ENCODE results near the gene DMRTC1B. TPM values are rescaled to one million over a fixed set of nuclear protein-coding genes. Genes with fewer than 3 reads are reported as not detected.
"Not testable (repeated sequence)": the region's sequence is repeated elsewhere in the genome, so short reads cannot be mapped to it uniquely, and the experiment has no call there.

Gene DMRTC1B
- total RNA-seq, 2 experiments from 2014 or later: not detected

DNA sequence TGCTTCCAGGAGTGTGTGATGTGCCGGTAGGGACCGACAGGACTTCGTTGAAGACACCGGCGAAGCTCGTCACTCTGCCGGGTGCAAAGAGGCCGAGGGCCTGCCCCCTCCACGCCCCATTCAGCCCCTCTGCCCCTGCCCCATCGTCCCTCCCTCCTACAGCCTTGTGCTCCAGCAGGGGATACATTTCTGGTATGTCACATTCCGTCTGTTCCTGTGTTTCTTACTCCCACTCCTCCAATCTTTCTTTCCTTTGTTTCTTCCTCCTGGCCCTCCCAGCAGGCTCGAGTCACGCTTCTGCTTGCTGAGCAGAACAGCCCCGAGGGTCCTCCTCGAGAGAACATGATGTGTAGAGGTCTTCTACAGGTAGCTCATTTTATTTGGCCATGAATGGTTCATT, 5.9 kb downstream of the DMRTC1B start, which contains the start of gene FAM236B:
Gene FAM236B (minus strand): TSS at position 101 of the 400 bp plus-strand sequence. CDS start 100 bp downstream, at position 1.
- intact Hi-C loops (cut with micrococcal nuclease; ENCODE audit: unreplicated experiment); H3K27ac ChIP-seq (ENCODE audit: low read depth, low read length, poor library complexity, severe bottlenecking); H3K4me3 ChIP-seq (ENCODE audit: low read depth, low read length, poor library complexity, severe bottlenecking); H3K79me2 ChIP-seq (ENCODE audit: insufficient read depth, low read depth, low read length); H2AFZ ChIP-seq (ENCODE audit: low read length); H4K20me1 ChIP-seq (ENCODE audit: insufficient read depth, low read length); H3K9me2 ChIP-seq (ENCODE audit: insufficient read depth, low read length); CTCF ChIA-PET (ENCODE audit: unreplicated experiment); DNase-seq (ENCODE audit: low spot score); H3K36me3 ChIP-seq (ENCODE audit: insufficient read depth, low read length); H3K4me2 ChIP-seq (ENCODE audit: low read length); POLR2A ChIA-PET; BruUV-seq (replicated peaks); H3K4me1 ChIP-seq (ENCODE audit: insufficient read depth, low read length, poor library complexity, severe bottlenecking); H3K9me3 ChIP-seq (ENCODE audit: low read length): not testable (repeated sequence)

DNA sequence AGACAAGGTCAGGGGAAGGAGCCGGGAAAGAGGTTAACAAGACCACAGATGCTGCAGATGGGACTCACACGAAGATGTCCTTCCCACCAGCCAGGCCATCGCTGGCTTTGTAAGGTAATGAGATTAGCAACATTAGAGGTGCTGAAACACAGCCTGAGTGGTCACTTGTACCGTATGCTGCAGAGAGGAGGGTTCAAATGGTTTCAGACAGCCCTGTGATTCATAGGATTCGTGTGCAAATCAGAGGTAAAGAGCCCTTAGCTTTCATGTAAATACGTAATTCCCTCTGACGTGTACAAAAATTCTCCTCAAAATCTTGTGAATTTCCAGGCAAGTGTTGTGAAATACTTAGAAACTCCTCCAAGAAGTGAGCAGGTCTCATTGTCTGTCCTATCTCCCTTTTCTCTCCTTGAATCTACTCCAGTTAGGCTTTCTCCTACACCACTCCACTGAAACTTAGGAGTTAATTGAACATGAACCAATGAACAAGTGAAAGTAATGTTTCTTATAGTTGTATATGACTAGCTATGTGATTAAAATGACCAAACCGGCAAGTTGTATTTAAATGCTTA, 6.8 kb downstream of the DMRTC1B start:
- H4K20me1 ChIP-seq (ENCODE audit: insufficient read depth, low read length); CTCF ChIA-PET (ENCODE audit: unreplicated experiment); H3K4me3 ChIP-seq (ENCODE audit: low read depth, low read length, poor library complexity, severe bottlenecking); POLR2A ChIA-PET; DNase-seq (ENCODE audit: low spot score); BruUV-seq (replicated peaks); H3K27ac ChIP-seq (ENCODE audit: low read depth, low read length, poor library complexity, severe bottlenecking); H3K36me3 ChIP-seq (ENCODE audit: insufficient read depth, low read length); intact Hi-C loops (cut with micrococcal nuclease; ENCODE audit: unreplicated experiment); H2AFZ ChIP-seq (ENCODE audit: low read length); H3K9me3 ChIP-seq (ENCODE audit: low read length); H3K4me2 ChIP-seq (ENCODE audit: low read length); H3K4me1 ChIP-seq (ENCODE audit: insufficient read depth, low read length, poor library complexity, severe bottlenecking); H3K9me2 ChIP-seq (ENCODE audit: insufficient read depth, low read length); H3K79me2 ChIP-seq (ENCODE audit: insufficient read depth, low read depth, low read length): not testable (repeated sequence)

DNA sequence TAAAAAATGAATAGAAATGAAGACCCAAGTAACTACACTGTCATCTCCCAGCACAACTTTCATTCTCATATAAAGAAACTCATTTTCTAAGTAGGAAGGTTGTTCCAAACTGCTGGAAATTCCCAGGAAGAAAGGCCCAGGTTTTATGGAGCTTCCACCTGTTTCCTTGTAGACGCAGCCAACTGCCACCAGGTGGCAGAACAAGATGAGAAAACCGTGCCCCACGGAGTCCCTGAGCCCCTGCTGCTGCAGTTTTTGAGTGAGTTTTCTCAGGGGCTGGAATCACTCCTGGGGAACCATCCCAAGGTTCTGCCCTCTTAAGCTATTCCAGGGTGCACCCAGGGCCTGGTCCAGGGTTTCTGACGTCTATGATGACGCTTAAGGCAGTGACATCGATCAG, 7.3 kb downstream of the DMRTC1B start:
- BruUV-seq (replicated peaks); H3K4me1 ChIP-seq (ENCODE audit: insufficient read depth, low read length, poor library complexity, severe bottlenecking); H2AFZ ChIP-seq (ENCODE audit: low read length); H3K4me2 ChIP-seq (ENCODE audit: low read length); H3K9me3 ChIP-seq (ENCODE audit: low read length); H3K27ac ChIP-seq (ENCODE audit: low read depth, low read length, poor library complexity, severe bottlenecking); H3K79me2 ChIP-seq (ENCODE audit: insufficient read depth, low read depth, low read length); POLR2A ChIA-PET; H3K36me3 ChIP-seq (ENCODE audit: insufficient read depth, low read length); CTCF ChIA-PET (ENCODE audit: unreplicated experiment); DNase-seq (ENCODE audit: low spot score); H3K9me2 ChIP-seq (ENCODE audit: insufficient read depth, low read length); intact Hi-C loops (cut with micrococcal nuclease; ENCODE audit: unreplicated experiment); H4K20me1 ChIP-seq (ENCODE audit: insufficient read depth, low read length); H3K4me3 ChIP-seq (ENCODE audit: low read depth, low read length, poor library complexity, severe bottlenecking): not testable (repeated sequence)

DNA sequence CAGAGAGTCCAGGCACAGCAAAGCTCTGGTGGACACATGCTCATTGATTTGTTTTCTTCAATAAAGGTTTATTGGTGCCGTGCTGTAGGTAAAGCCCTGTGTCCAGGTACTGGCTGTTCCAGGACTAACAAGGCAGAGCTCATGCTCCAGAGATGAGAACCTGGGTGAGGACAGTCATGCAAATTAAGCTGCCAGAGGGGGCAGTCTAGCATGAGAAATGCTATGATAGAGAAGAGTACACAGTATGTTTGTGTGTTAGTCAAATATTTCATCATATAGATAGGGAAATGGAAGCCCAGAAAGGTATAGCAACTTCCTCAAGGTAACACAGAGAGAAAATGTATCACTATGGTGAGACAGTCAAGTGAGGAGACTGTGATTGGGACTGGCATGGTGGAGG, 11.5 kb downstream of the DMRTC1B start:
- H3K9me3 ChIP-seq (ENCODE audit: low read length); H3K9me2 ChIP-seq (ENCODE audit: insufficient read depth, low read length); H3K4me1 ChIP-seq (ENCODE audit: insufficient read depth, low read length, poor library complexity, severe bottlenecking); intact Hi-C loops (cut with micrococcal nuclease; ENCODE audit: unreplicated experiment); H3K36me3 ChIP-seq (ENCODE audit: insufficient read depth, low read length); H3K27ac ChIP-seq (ENCODE audit: low read depth, low read length, poor library complexity, severe bottlenecking); POLR2A ChIA-PET; H3K4me3 ChIP-seq (ENCODE audit: low read depth, low read length, poor library complexity, severe bottlenecking); H2AFZ ChIP-seq (ENCODE audit: low read length); H3K79me2 ChIP-seq (ENCODE audit: insufficient read depth, low read depth, low read length); DNase-seq (ENCODE audit: low spot score); H3K4me2 ChIP-seq (ENCODE audit: low read length); H4K20me1 ChIP-seq (ENCODE audit: insufficient read depth, low read length); BruUV-seq (replicated peaks); CTCF ChIA-PET (ENCODE audit: unreplicated experiment): not testable (repeated sequence)

DNA sequence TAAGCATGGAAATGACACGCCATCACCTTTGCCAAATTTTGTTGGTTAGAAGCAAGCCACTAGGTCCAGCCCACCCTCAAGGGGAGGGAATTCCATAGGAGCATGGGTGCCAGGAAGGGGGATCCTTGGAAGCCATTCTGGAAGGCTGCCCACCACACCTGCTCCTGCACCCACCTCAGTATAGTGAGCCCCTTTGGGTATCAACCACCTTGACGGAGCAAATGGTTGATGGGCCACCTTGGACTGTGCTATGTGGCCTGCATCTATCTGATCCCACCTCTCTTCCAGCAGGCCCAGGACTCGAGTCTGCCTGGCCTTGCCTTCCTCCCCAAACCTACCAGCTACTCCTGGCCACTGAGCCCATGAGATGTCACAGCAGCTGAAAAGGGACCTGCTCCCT, 13.7 kb downstream of the DMRTC1B start:
- DNase-seq (ENCODE audit: low spot score); H3K4me2 ChIP-seq (ENCODE audit: low read length); H3K4me3 ChIP-seq (ENCODE audit: low read depth, low read length, poor library complexity, severe bottlenecking); POLR2A ChIA-PET; H4K20me1 ChIP-seq (ENCODE audit: insufficient read depth, low read length); H3K79me2 ChIP-seq (ENCODE audit: insufficient read depth, low read depth, low read length); H3K9me3 ChIP-seq (ENCODE audit: low read length); H3K36me3 ChIP-seq (ENCODE audit: insufficient read depth, low read length); H2AFZ ChIP-seq (ENCODE audit: low read length); H3K9me2 ChIP-seq (ENCODE audit: insufficient read depth, low read length); H3K27ac ChIP-seq (ENCODE audit: low read depth, low read length, poor library complexity, severe bottlenecking); intact Hi-C loops (cut with micrococcal nuclease; ENCODE audit: unreplicated experiment); CTCF ChIA-PET (ENCODE audit: unreplicated experiment); H3K4me1 ChIP-seq (ENCODE audit: insufficient read depth, low read length, poor library complexity, severe bottlenecking); BruUV-seq (replicated peaks): not testable (repeated sequence)

DNA sequence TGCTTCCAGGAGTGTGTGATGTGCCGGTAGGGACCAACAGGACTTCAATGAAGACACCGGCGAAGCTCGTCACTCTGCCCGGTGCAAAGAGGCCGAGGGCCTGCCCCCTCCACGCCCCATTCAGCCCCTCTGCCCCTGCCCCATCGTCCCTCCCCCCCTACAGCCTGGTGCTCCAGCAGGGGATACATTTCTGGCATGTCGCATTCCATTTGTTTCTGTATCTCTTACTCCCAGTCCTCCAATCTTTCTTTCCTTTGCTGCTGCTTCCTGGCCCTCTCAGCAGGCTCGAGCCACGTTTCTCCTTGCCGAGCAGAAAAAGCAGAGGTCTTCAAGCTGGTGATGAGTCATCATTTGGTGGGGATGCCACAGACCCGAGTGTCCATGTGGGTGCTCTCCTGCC, 31.4 kb downstream of the DMRTC1B start, which contains the start of gene FAM236D:
Gene FAM236D (minus strand): TSS at position 101 of the 400 bp plus-strand sequence. CDS start 100 bp downstream, at position 1.
- H2AFZ ChIP-seq (ENCODE audit: low read length); H3K36me3 ChIP-seq (ENCODE audit: insufficient read depth, low read length); POLR2A ChIA-PET; H3K4me3 ChIP-seq (ENCODE audit: low read depth, low read length, poor library complexity, severe bottlenecking); BruUV-seq (replicated peaks); H3K27ac ChIP-seq (ENCODE audit: low read depth, low read length, poor library complexity, severe bottlenecking); H3K79me2 ChIP-seq (ENCODE audit: insufficient read depth, low read depth, low read length); H3K9me2 ChIP-seq (ENCODE audit: insufficient read depth, low read length); CTCF ChIA-PET (ENCODE audit: unreplicated experiment); H3K4me1 ChIP-seq (ENCODE audit: insufficient read depth, low read length, poor library complexity, severe bottlenecking); H4K20me1 ChIP-seq (ENCODE audit: insufficient read depth, low read length); H3K4me2 ChIP-seq (ENCODE audit: low read length); intact Hi-C loops (cut with micrococcal nuclease; ENCODE audit: unreplicated experiment); H3K9me3 ChIP-seq (ENCODE audit: low read length); DNase-seq (ENCODE audit: low spot score): not testable (repeated sequence)

DNA sequence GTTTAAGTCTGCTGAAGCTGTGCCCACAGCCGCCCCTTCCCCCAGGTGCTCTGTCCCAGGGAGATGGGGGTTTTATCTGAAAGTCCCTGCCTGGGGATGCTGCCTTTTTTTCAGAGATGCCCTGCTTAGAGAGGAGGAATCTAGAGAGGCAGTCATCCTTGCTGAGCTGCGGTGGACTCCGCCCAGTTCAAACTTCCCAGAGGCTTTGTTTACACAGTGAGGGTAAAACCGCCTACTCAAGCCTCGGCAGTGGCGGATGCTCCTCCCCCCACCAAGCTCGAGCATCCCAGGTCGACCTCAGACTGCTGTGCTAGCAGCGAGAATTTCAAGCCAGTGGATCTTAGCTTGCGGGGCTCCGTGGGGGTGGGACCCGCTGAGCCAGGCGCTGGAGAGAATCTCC, 54.0 kb downstream of the DMRTC1B start:
- CTCF ChIA-PET (ENCODE audit: unreplicated experiment); H4K20me1 ChIP-seq (ENCODE audit: insufficient read depth, low read length); H3K27ac ChIP-seq (ENCODE audit: low read depth, low read length, poor library complexity, severe bottlenecking); BruUV-seq (replicated peaks); H3K9me2 ChIP-seq (ENCODE audit: insufficient read depth, low read length); H3K79me2 ChIP-seq (ENCODE audit: insufficient read depth, low read depth, low read length); H3K4me3 ChIP-seq (ENCODE audit: low read depth, low read length, poor library complexity, severe bottlenecking); POLR2A ChIA-PET; intact Hi-C loops (cut with micrococcal nuclease; ENCODE audit: unreplicated experiment); H3K36me3 ChIP-seq (ENCODE audit: insufficient read depth, low read length); H3K9me3 ChIP-seq (ENCODE audit: low read length); H2AFZ ChIP-seq (ENCODE audit: low read length); H3K4me1 ChIP-seq (ENCODE audit: insufficient read depth, low read length, poor library complexity, severe bottlenecking); DNase-seq (ENCODE audit: low spot score); H3K4me2 ChIP-seq (ENCODE audit: low read length): not testable (repeated sequence)

Measured in OCI-LY7 (cell line).